Measurements from ENCODE around the gene PDE6B. TPM values are rescaled to one million over a fixed set of nuclear protein-coding genes. Genes with fewer than 3 reads are reported as not detected.

Gene PDE6B
- total and polyA plus RNA-seq, 12 donors, result 0.73 to 6.2 (median 3.6) TPM

- H3K4me1 ChIP-seq, result no peaks in the 10 kb centered on the region
- peaks cover 0 to 36% (median 4%) of the 10 kb centered on the region in 7 donors for H3K27me3 ChIP-seq
- intact Hi-C loops (cut with DNase I), result no loop called here
- H3K4me3 ChIP-seq, result no peak overlapping the region
- ATAC-seq (no peak), DNase-seq (no peak)
- WGBS, 2 donors, result 66% methylated on average over 18 of the region's 18 CpGs
- H3K27ac ChIP-seq, result no peak overlapping the region
- TF ChIP-seq CTCF (IDR thresholded peaks at IDR 0.05), result no peak
- H3K36me3 ChIP-seq, result no peaks in the 10 kb centered on the region
- no peaks in the 10 kb centered on the region for H3K9me3 ChIP-seq
These were observed 7.4 kb upstream of the PDE6B start for GRCh38 chr4:617644-618641.

- 81 to 85% methylated on average over 11 of the region's 11 CpGs for WGBS, 2 donors
- no peak for DNase-seq
- intact Hi-C loops (cut with DNase I), result no loop called here
- Histone ChIP-seq H3K4me3 (no peak overlapping the region), H3K4me1 (no peaks in the 10 kb centered on the region), H3K36me3 (no peaks in the 10 kb centered on the region), H3K27ac (no peak overlapping the region), H3K9me3 (no peaks in the 10 kb centered on the region), H3K27me3 (peaks cover 0 to 35% (median 0%) of the 10 kb centered on the region in 7 donors)
- no peak for TF ChIP-seq CTCF (IDR thresholded peaks at IDR 0.05)
- ATAC-seq, result no peak
These were observed 5.2 kb upstream of the PDE6B start for GRCh38 chr4:620201-620600.

GRCh38 chr4:620851-621261 lies 4.5 kb upstream of the PDE6B start:
- ATAC-seq (no peak), DNase-seq (no peak)
- Histone ChIP-seq H3K36me3 (no peaks in the 10 kb centered on the region), H3K4me1 (no peaks in the 10 kb centered on the region), H3K27me3 (peaks cover 0 to 30% (median 5%) of the 10 kb centered on the region in 7 donors), H3K4me3 (no peak overlapping the region), H3K9me3 (no peaks in the 10 kb centered on the region), H3K27ac (no peak overlapping the region)
- intact Hi-C loops (cut with DNase I), result no loop called here
- WGBS, 2 donors, result 88 to 94% methylated on average over 19 of the region's 19 CpGs
- TF ChIP-seq CTCF (IDR thresholded peaks at IDR 0.05), result no peak

GRCh38 chr4:621296-622070 lies 3.9 kb upstream of the PDE6B start:
- Histone ChIP-seq H3K4me3 (no peak overlapping the region), H3K4me1 (no peaks in the 10 kb centered on the region), H3K27ac (no peak overlapping the region), H3K9me3 (no peaks in the 10 kb centered on the region), H3K27me3 (peaks cover 0 to 30% (median 5%) of the 10 kb centered on the region in 7 donors), H3K36me3 (no peaks in the 10 kb centered on the region)
- 85 to 86% methylated on average over 22 of the region's 22 CpGs for WGBS, 2 donors
- ATAC-seq (no peak), DNase-seq (no peak)
- intact Hi-C loops (cut with DNase I), result no loop called here
- no peak for TF ChIP-seq CTCF (IDR thresholded peaks at IDR 0.05)

Measured in heart right ventricle (tissue), 16 donors.